HepG2 (cell line): ENCODE results near the gene PLCL2. TPM values are rescaled to one million over a fixed set of nuclear protein-coding genes. Genes with fewer than 3 reads are reported as not detected.

Source experiments
- ATAC-seq: fragments of 200-7000 bp; cut with Tn5 transposase; 3 replicates; pipeline ENCODE4 v1.9.1; 2020; ENCODE audit warnings: mild to moderate bottlenecking, moderate library complexity
- BruUV-seq: library from RNA; stranded (reverse); fragments of 400-500 nt; replicated peaks from 2 replicates; lab custom pipeline; 2021; lab: Mats Ljungman, UMichigan
- CTCF ChIA-PET: fragments of 300-600 bp; formaldehyde crosslinking; extraction: SDS; loops from one replicate; lab custom pipeline; 2021; ENCODE audit warnings: low total read pairs, inconsistent platforms, low intra/inter-chr PET ratio; lab: Yijun Ruan, JAX
- POLR2A ChIA-PET: fragments of 350-600 bp; sonication (Branson Sonifier 250); formaldehyde crosslinking; loops from one replicate; lab custom pipeline; 2020; ENCODE audit warnings: antibody characterized with exemption, inconsistent platforms; lab: Yijun Ruan, JAX
- DNase-seq: peaks from one replicate; pipeline ENCODE4 v3.0.0-alpha.2; 2015; ENCODE audit warnings: low spot score
- FAIRE-seq: peaks from 3 replicates; lab custom pipeline; 2011; peaks lifted over from hg19 to GRCh38; lab: Jason Lieb, UNC
- H2AFZ ChIP-seq: one replicate; pipeline ENCODE4 v1.6.1; 2011; ENCODE audit warnings: low read length, inconsistent platforms
- H3K27ac ChIP-seq: fragments of 300-600 bp; 3 replicates; pipeline ENCODE4 v1.8.0; 2011; ENCODE audit warnings: mixed run types, mild to moderate bottlenecking, mixed read lengths, low read length, inconsistent platforms; ENCODE audit not compliant: insufficient read depth; ENCODE audit errors: extremely low read length
- H3K27me3 ChIP-seq, 2 experiments: fragments of 200-600 bp in 1 of 2; 2 replicates in 1 of 2; 3 replicates in 1 of 2; pipeline versions ENCODE4 v1.6.0 to v1.8.0; 2011; ENCODE audit warnings: low read length in 2 of 2, mild to moderate bottlenecking in 2 of 2, moderate library complexity in 2 of 2, inconsistent platforms in 1 of 2; ENCODE audit not compliant: insufficient read depth in 2 of 2, control insufficient read depth in 1 of 2
- H3K36me3 ChIP-seq, 2 experiments: fragments of 200-600 bp in 1 of 2; replicated peaks in 1 of 2; 2 replicates in 1 of 2; 3 replicates in 1 of 2; pipeline versions ENCODE4 v1.5.1 to v1.8.0; 2011; ENCODE audit warnings: low read length in 2 of 2, inconsistent platforms in 1 of 2; ENCODE audit not compliant: insufficient read depth in 2 of 2, control insufficient read depth in 1 of 2
- H3K4me1 ChIP-seq: 2 replicates; pipeline ENCODE4 v1.5.1; 2012; ENCODE audit warnings: low read length, inconsistent platforms; ENCODE audit not compliant: insufficient read depth
- H3K4me2 ChIP-seq: 2 replicates; pipeline ENCODE4 v1.6.0; 2011; ENCODE audit warnings: low read depth, low read length, inconsistent platforms
- H3K4me3 ChIP-seq, 3 experiments: fragments of 200-600 bp in 1 of 3; sonication (generic), shearing (Covaris generic) in 1 of 3; replicated peaks in 1 of 3; 2 replicates each; pipeline ENCODE4 v1.5.1; 2011 to 2016; ENCODE audit warnings: low read length in 3 of 3, inconsistent platforms in 2 of 3, low read depth in 2 of 3, mild to moderate bottlenecking in 2 of 3, control low read depth in 1 of 3, mixed read lengths in 1 of 3; ENCODE audit not compliant: insufficient read depth in 1 of 3
- H3K79me2 ChIP-seq: one replicate; pipeline ENCODE4 v1.6.1; 2011; ENCODE audit warnings: low read length, inconsistent platforms; ENCODE audit not compliant: insufficient read depth
- H3K9ac ChIP-seq: 2 replicates; pipeline ENCODE4 v1.6.0; 2011; ENCODE audit warnings: mild to moderate bottlenecking, low read depth, low read length, inconsistent platforms; ENCODE audit not compliant: insufficient read depth
- H3K9me3 ChIP-seq: 2 replicates; pipeline ENCODE4 v1.5.1; 2012; ENCODE audit warnings: mild to moderate bottlenecking, low read length
- H4K20me1 ChIP-seq: 2 replicates; pipeline ENCODE4 v1.6.0; 2011; ENCODE audit warnings: inconsistent platforms, mild to moderate bottlenecking, low read length, moderate library complexity; ENCODE audit not compliant: insufficient read depth
- AGO2 ChIP-seq: fragments of 200-400 bp; formaldehyde crosslinking; optimal IDR thresholded peaks from 2 replicates; pipeline ENCODE3; 2017; ENCODE audit warnings: mild to moderate bottlenecking, low read depth, low read length, moderate library complexity
- AKAP8 ChIP-seq: sonication (generic); formaldehyde crosslinking; IDR thresholded peaks from 2 replicates; pipeline ENCODE4 v1.5.1; 2020; ENCODE audit warnings: mild to moderate bottlenecking, missing genetic modification reagents
- JUND ChIP-seq: sonication (generic); formaldehyde crosslinking; IDR thresholded peaks from 2 replicates; pipeline ENCODE4 v1.8.0; 2022; ENCODE audit warnings: mild to moderate bottlenecking, missing genetic modification reagents
- MED8 ChIP-seq: sonication (generic); formaldehyde crosslinking; IDR thresholded peaks from 2 replicates; pipeline ENCODE4 v1.8.1; 2023; ENCODE audit warnings: mild to moderate bottlenecking, missing genetic modification reagents; ENCODE audit not compliant: insufficient replicate concordance
- NFYB ChIP-seq: sonication (generic); formaldehyde crosslinking; IDR thresholded peaks from 2 replicates; pipeline ENCODE4 v1.4.0; 2020; ENCODE audit warnings: missing genetic modification reagents
- PAWR ChIP-seq: sonication (generic); formaldehyde crosslinking; IDR thresholded peaks from 2 replicates; pipeline ENCODE4 v1.4.0; 2020; ENCODE audit warnings: missing genetic modification reagents, mild to moderate bottlenecking, borderline replicate concordance
- PRMT3 ChIP-seq: sonication (generic); formaldehyde crosslinking; IDR thresholded peaks from 2 replicates; pipeline ENCODE4 v1.8.1; 2022; ENCODE audit warnings: low read depth, mild to moderate bottlenecking, moderate library complexity, missing genetic modification reagents, borderline replicate concordance
- SOX13 ChIP-seq, 3 experiments: fragments of 450-650 bp in 1 of 3; sonication (generic) in 1 of 3; formaldehyde crosslinking in 1 of 3; IDR thresholded peaks in 2 of 3; conservative IDR thresholded peaks in 1 of 3; 2 replicates each; pipeline versions ENCODE4 v1.5.0 to v1.6.1; 2016 to 2020; ENCODE audit warnings: antibody characterized with exemption in 1 of 3, mild to moderate bottlenecking in 1 of 3, missing compliant biosample characterization in 1 of 3, missing genetic modification reagents in 1 of 3, moderate library complexity in 1 of 3
- ZNF383 ChIP-seq: sonication (generic); formaldehyde crosslinking; IDR thresholded peaks from 2 replicates; pipeline ENCODE4 v1.4.0; 2020; ENCODE audit warnings: missing genetic modification reagents, mild to moderate bottlenecking, borderline replicate concordance
- ZNF674 ChIP-seq: sonication (generic); formaldehyde crosslinking; IDR thresholded peaks from 2 replicates; pipeline ENCODE4 v1.5.0; 2020; ENCODE audit warnings: low read depth, mild to moderate bottlenecking, missing genetic modification reagents
- WGBS: methylation state at CpG from one replicate; pipeline ENCODE4 v1.1.6; 2017; ENCODE audit warnings: low lambda C conversion rate; 5-methylcytosine and 5-hydroxymethylcytosine counted together
- in situ Hi-C: cut with HindIII; loops from 2 replicates; pipeline ENCODE4 v1.10.0; 2017; ENCODE audit warnings: low pct_unique_long_range_greater_than_20kb; ENCODE audit not compliant: extremely low pct_ligation_motif_present
- intact Hi-C: fragments of 100-400 bp; cut with micrococcal nuclease; formaldehyde crosslinking; loops from one replicate; pipeline ENCODE4 v1.10.0; 2022; ENCODE audit not compliant: unreplicated experiment
- polyA plus RNA-seq, 8 experiments: library from polyadenylated mRNA; depleted of rRNA in 3 of 8; stranded (reverse) in 7 of 8; unstranded in 1 of 8; fragments of >200 nt; fragmentation: Illumina TruSeq in 4 of 8; extraction: Trizol in 4 of 8; gene quantifications; 2 replicates each; pipeline versions ENCODE4 v1.2.1 to v1.2.3, GENCODE V29; 2011 to 2016; ENCODE audit warnings: low read depth in 4 of 8, missing spikeins in 1 of 8, mixed read lengths in 1 of 8; ENCODE audit not compliant: insufficient read depth in 1 of 8
- total RNA-seq, 5 experiments: library from RNA; depleted of rRNA; stranded (reverse); fragments of >200 nt; fragmentation: Illumina TruSeq; extraction: Trizol; gene quantifications; 2 replicates each; pipeline ENCODE4 v1.2.3, GENCODE V29; 2016; ENCODE audit warnings: low read depth in 1 of 5
- TF ChIP-seq, protein P1 (sequence below): sonication (generic); formaldehyde crosslinking; IDR thresholded peaks from 2 replicates; pipeline ENCODE4 v1.4.0; 2020; ENCODE audit warnings: mild to moderate bottlenecking, missing genetic modification reagents
- TF ChIP-seq, protein P2 (sequence below): sonication (generic); formaldehyde crosslinking; IDR thresholded peaks from 2 replicates; pipeline ENCODE4 v1.4.0; 2020; ENCODE audit warnings: missing genetic modification reagents, borderline replicate concordance
- TF ChIP-seq, protein P3 (sequence below): sonication (generic); formaldehyde crosslinking; IDR thresholded peaks from 2 replicates; pipeline ENCODE4 v1.4.0; 2020; ENCODE audit warnings: mild to moderate bottlenecking, missing genetic modification reagents
- TF ChIP-seq, protein P4 (sequence below): IDR thresholded peaks from 2 replicates; pipeline ENCODE4 v1.6.1; 2016; ENCODE audit warnings: missing compliant biosample characterization, missing genetic modification reagents, borderline replicate concordance

Gene PLCL2
- total and polyA plus RNA-seq, 2 of the 13 experiments (the other 11 are each of a cell fraction or from before 2014, with no cell fraction given), result not detected

DNA sequence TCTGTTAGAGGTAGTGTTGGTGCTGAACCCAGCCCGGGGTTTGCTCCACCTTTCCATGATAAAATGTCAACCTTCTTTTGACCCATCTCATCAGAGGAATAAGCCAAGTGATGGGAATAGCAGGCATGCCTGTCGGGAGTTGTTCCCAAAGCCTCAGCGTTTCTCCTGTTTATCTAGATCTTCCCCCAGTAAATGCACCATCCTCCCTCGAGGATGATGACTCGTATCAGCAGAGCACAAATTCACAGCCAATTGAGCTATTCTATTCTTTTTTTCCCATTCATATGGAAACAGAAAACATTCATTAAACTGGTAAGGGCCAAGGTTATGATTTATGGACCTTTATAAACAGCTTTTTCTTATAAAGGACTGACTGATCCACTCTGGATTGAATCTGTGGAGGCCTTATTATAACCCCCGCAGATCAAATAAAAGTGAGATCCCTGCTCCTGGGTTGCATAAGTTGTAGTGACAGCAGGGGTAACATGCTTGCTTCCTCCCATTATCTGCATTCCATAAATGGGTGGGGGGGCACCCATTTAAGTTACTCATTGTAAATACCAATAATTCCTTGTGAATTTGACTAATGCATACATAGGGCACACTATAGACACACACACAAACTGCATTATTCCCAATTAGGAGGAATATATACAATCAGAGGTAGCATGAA is 207.3 kb downstream of the PLCL2 start:
- 1% methylated on average over 6 of the region's 6 CpGs for WGBS
- Histone ChIP-seq H3K4me2 (no peak overlapping the region), H3K9me3 (no peaks in the 10 kb centered on the region), H3K27me3 (peaks cover 0 to 14% of the 10 kb centered on the region in 2 experiments; a peak in 2 of 5 replicates), H3K36me3 (no peaks in the 10 kb centered on the region), H3K27ac (no peak overlapping the region), H3K4me3 (no peak overlapping the region), H4K20me1 (no peaks in the 10 kb centered on the region), H3K79me2 (no peaks in the 10 kb centered on the region), H3K4me1 (no peaks in the 10 kb centered on the region), H3K9ac (no peak overlapping the region), H2AFZ (no peak overlapping the region)
- in situ Hi-C loops (no loop called here), intact Hi-C loops (no loop called here)
- CTCF ChIA-PET, result no interaction called here
- DNase-seq (no peak), ATAC-seq (no peak), FAIRE-seq (no peak)
- POLR2A ChIA-PET, result no interaction called here
- TF ChIP-seq, protein P1, sequence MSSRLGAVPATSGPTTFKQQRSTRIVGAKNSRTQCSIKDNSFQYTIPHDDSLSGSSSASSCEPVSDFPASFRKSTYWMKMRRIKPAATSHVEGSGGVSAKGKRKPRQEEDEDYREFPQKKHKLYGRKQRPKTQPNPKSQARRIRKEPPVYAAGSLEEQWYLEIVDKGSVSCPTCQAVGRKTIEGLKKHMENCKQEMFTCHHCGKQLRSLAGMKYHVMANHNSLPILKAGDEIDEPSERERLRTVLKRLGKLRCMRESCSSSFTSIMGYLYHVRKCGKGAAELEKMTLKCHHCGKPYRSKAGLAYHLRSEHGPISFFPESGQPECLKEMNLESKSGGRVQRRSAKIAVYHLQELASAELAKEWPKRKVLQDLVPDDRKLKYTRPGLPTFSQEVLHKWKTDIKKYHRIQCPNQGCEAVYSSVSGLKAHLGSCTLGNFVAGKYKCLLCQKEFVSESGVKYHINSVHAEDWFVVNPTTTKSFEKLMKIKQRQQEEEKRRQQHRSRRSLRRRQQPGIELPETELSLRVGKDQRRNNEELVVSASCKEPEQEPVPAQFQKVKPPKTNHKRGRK (CRISPR knock-in tag), result no peak
- TF ChIP-seq ZNF674 (CRISPR knock-in tag) (no peak), AGO2 (no peak), PAWR (no peak), PRMT3 (CRISPR knock-in tag) (no peak), ZNF383 (CRISPR knock-in tag) (no peak), NFYB (CRISPR knock-in tag) (no peak), JUND (CRISPR knock-in tag) (no peak), MED8 (no peak), SOX13 (IDR thresholded peaks at IDR 0.05) (no peak), SOX13 (CRISPR knock-in tag; conservative IDR thresholded peaks at IDR 0.05 in 1 of 2, IDR thresholded peaks at IDR 0.05 in 1 of 2) (no peak), AKAP8 (no peak)
- TF ChIP-seq, protein P2, sequence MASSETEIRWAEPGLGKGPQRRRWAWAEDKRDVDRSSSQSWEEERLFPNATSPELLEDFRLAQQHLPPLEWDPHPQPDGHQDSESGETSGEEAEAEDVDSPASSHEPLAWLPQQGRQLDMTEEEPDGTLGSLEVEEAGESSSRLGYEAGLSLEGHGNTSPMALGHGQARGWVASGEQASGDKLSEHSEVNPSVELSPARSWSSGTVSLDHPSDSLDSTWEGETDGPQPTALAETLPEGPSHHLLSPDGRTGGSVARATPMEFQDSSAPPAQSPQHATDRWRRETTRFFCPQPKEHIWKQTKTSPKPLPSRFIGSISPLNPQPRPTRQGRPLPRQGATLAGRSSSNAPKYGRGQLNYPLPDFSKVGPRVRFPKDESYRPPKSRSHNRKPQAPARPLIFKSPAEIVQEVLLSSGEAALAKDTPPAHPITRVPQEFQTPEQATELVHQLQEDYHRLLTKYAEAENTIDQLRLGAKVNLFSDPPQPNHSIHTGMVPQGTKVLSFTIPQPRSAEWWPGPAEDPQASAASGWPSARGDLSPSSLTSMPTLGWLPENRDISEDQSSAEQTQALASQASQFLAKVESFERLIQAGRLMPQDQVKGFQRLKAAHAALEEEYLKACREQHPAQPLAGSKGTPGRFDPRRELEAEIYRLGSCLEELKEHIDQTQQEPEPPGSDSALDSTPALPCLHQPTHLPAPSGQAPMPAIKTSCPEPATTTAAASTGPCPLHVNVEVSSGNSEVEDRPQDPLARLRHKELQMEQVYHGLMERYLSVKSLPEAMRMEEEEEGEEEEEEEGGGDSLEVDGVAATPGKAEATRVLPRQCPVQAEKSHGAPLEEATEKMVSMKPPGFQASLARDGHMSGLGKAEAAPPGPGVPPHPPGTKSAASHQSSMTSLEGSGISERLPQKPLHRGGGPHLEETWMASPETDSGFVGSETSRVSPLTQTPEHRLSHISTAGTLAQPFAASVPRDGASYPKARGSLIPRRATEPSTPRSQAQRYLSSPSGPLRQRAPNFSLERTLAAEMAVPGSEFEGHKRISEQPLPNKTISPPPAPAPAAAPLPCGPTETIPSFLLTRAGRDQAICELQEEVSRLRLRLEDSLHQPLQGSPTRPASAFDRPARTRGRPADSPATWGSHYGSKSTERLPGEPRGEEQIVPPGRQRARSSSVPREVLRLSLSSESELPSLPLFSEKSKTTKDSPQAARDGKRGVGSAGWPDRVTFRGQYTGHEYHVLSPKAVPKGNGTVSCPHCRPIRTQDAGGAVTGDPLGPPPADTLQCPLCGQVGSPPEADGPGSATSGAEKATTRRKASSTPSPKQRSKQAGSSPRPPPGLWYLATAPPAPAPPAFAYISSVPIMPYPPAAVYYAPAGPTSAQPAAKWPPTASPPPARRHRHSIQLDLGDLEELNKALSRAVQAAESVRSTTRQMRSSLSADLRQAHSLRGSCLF, result no peak
- TF ChIP-seq, protein P3, sequence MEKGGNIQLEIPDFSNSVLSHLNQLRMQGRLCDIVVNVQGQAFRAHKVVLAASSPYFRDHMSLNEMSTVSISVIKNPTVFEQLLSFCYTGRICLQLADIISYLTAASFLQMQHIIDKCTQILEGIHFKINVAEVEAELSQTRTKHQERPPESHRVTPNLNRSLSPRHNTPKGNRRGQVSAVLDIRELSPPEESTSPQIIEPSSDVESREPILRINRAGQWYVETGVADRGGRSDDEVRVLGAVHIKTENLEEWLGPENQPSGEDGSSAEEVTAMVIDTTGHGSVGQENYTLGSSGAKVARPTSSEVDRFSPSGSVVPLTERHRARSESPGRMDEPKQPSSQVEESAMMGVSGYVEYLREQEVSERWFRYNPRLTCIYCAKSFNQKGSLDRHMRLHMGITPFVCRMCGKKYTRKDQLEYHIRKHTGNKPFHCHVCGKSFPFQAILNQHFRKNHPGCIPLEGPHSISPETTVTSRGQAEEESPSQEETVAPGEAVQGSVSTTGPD (CRISPR knock-in tag), result no peak
- TF ChIP-seq, protein P4, sequence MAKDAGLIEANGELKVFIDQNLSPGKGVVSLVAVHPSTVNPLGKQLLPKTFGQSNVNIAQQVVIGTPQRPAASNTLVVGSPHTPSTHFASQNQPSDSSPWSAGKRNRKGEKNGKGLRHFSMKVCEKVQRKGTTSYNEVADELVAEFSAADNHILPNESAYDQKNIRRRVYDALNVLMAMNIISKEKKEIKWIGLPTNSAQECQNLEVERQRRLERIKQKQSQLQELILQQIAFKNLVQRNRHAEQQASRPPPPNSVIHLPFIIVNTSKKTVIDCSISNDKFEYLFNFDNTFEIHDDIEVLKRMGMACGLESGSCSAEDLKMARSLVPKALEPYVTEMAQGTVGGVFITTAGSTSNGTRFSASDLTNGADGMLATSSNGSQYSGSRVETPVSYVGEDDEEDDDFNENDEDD (CRISPR knock-in tag), result no peak
- no TSS peak for BruUV-seq
